ELF-1 (cell line): ENCODE measurements around the gene TM9SF1.

Experiments used
- DNase-seq: peaks from one replicate; pipeline ENCODE4 v3.0.0-alpha.2; 2016; ENCODE audit warnings: low read depth, low spot score

Gene TM9SF1

GRCh38 chr14:24197056-24197450 lies 1.8 kb upstream of the TM9SF1 start:
- DNase-seq, result no peak

GRCh38 chr14:24196071-24197055 lies 1.1 kb upstream of the TM9SF1 start:
- peak; percentile 60 for DNase-seq

GRCh38 chr14:24194873-24195185 lies 412 bp downstream of the TM9SF1 start:
- DNase-seq, result no peak

GRCh38 chr14:24194186-24194872 lies 912 bp downstream of the TM9SF1 start:
- no peak for DNase-seq

GRCh38 chr14:24192933-24193332 lies 2.3 kb downstream of the TM9SF1 start:
- no peak for DNase-seq

- no peak for DNase-seq
Observed at GRCh38 chr14:24190416-24190815, 4.8 kb downstream of the TM9SF1 start.

GRCh38 chr14:24189460-24189859 lies 5.8 kb downstream of the TM9SF1 start:
- no peak for DNase-seq

GRCh38 chr14:24189059-24189375 lies 6.2 kb downstream of the TM9SF1 start:
- DNase-seq, result no peak

GRCh38 chr14:24188251-24189058 lies 6.8 kb downstream of the TM9SF1 start, which contains the start of gene IPO4:
IPO4 (minus strand) TSS chr14:24188816; CDS start chr14:24188787, 29 bp downstream.
- DNase-seq, result peak; percentile 98

- DNase-seq, result no peak
Observed at GRCh38 chr14:24187539-24187915, 7.7 kb downstream of the TM9SF1 start.

- DNase-seq, result no peak
Observed at GRCh38 chr14:24186831-24187538, 8.3 kb downstream of the TM9SF1 start.

- no peak for DNase-seq
Observed at GRCh38 chr14:24185741-24186140, 9.5 kb downstream of the TM9SF1 start.

- no peak for DNase-seq
Observed at GRCh38 chr14:24185026-24185425, 10.2 kb downstream of the TM9SF1 start.

- DNase-seq, result no peak
Observed at GRCh38 chr14:24184104-24184970, 10.9 kb downstream of the TM9SF1 start.

GRCh38 chr14:24183014-24183481 lies 12.2 kb downstream of the TM9SF1 start:
- no peak for DNase-seq

GRCh38 chr14:24182110-24182882 lies 12.9 kb downstream of the TM9SF1 start:
- DNase-seq, result no peak

- DNase-seq, result no peak
Observed at GRCh38 chr14:24181371-24182077, 13.7 kb downstream of the TM9SF1 start.

GRCh38 chr14:24179961-24180796 lies 15.1 kb downstream of the TM9SF1 start:
- DNase-seq, result no peak
